Measurements from ENCODE around the gene CACNA1S.

Gene CACNA1S

DNA sequence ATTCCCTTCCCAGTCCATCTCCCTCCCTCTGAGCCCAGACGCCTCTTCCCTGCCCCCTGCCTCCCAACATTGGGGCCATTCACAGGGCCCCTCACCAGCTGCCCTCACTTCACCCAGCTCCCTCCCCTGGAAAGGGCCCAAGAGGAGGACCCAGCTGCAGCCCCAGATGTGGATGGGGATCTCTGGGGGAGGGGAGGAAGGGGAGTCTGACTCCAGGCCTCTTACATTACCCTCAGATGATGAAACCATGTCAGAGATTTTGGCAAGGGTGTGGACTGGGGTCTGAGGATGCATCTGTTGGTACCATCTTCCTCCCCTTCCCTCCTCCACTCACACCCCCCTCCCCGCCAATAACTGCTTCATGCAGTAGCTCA, 87.6 kb downstream of the CACNA1S start:
- peak; percentile 18 for DNase-seq

GRCh38 chr1:201023920-201024624, 88.2 kb downstream of the CACNA1S start:
- DNase-seq, result no peak

DNA sequence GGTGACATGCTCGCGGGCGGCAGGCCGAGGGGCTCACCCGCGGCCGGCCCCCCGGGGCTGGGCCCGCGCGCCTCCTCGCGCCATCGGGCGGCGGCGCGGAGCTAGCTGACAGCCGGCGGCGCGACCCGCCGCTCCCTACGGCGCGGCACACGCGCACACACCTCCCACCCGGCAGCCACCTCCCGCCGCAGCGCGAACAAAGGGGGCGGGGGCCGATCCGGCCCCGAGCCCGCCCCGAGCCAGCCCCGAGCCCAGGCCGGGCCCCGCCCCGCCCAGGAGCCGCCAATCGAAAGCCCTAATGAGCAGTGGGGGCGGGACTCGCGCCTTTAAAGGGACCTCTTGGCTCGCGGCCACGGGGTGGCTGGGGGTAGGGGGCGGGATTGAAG, 88.7 kb downstream of the CACNA1S start, which contains the start of gene KIF21B:
Gene KIF21B (minus strand): TSS at position 198 of the 386 bp plus-strand sequence. CDS start 331 bp downstream, outside the sequence.
- DNase-seq, result peak; percentile 57

GRCh38 chr1:201022820-201023516, 89.3 kb downstream of the CACNA1S start:
- DNase-seq, result no peak

DNA sequence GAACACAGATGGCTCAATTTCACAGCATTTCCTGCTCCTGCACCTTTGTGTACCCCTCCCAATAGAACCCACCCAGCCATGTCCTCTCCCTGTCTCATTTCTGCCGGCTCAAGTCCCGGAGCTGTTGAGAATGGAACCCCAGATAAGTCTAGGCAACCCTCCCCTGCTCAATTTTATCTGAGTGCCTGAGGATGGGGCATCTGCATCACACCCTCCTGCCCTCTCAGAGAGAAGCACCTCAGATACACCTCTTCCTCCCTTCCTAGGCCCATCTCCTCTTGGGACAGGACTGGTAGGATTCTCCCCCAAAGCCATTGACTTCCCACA, 89.8 kb downstream of the CACNA1S start:
- no peak for DNase-seq

DNA sequence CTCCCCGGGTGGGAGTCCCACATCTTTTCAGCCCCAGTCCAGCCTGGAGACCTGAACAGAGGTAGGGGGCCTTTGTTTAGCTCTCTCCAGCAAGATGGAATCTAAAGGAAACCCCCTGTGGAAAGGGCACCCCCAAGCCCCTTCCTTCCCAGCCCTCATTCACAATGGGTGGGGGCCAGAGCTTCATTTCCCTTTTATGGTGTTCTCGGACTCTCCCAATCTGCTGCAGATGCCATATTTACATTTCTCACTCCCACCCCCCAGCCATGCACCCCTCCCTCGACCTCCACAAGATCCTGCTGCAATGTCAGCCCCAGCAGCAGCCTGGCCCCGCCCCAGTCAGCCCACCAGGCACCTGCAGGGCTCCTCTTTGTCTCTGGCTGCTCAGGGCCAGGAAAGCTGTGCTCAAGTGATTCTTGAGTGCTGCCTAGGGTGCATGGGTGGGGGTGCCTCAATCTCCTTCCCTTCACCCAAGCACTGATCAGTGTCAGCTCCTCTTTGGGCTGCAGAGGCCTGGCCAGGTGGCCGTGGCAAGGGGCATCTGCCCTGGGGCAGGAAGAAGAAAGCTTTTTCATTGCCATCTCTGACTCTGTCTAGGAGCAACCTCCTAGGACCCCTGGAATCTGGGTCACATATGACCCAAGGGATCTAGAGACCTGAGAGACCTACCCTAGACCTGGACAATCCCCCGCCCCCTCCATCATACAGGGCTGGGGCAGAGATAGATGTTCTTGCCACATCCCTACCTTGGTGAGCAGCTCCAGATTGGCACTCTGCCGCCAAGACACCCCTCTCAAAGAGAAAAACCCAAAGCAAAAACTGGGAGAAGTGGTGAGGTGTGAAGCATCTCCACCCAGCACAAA, 90.4 kb downstream of the CACNA1S start:
- no peak for DNase-seq

DNA sequence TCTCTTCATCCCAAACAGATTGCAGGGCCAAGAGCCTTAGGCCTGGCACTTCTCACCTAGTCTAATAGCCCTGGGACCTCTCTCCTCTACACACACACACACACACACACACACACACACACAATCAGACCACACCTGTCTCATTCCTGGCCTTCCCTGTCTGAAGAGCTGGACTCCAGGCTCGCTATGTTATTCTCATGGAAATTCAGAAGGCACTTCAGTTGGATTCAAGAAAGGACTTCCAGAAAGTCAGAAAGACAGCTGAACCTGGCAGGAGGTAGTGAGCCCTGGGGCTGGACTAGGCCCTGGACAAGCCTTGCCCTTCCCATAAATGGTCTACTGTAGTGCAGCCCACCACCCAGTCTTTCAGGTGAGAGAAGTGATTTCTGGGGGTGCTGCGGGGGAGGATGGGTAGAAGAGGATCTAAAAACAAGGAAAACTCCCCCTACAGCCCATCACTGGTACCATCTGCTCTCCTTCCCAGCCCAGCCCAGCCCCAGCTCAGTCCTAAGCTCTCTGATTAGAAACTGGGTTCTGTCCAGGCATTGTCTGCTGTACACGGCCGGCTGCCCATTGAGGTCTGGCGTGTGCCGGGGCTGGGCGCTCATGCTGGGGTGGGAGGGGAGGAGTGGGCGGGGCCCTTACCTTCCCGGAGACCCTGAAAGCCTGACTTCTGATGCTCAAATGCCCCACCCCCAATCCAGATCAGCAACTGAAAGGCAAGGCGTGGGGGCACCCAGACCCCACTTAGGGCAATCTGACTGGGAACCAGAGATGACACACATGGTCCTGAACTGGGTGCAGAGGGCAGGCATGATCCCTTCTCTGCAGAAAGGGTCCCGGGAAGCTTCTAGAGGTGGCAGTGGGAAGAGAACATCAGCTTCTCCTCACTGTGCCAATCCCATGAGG, 91.3 kb downstream of the CACNA1S start:
- DNase-seq, result no peak

DNA sequence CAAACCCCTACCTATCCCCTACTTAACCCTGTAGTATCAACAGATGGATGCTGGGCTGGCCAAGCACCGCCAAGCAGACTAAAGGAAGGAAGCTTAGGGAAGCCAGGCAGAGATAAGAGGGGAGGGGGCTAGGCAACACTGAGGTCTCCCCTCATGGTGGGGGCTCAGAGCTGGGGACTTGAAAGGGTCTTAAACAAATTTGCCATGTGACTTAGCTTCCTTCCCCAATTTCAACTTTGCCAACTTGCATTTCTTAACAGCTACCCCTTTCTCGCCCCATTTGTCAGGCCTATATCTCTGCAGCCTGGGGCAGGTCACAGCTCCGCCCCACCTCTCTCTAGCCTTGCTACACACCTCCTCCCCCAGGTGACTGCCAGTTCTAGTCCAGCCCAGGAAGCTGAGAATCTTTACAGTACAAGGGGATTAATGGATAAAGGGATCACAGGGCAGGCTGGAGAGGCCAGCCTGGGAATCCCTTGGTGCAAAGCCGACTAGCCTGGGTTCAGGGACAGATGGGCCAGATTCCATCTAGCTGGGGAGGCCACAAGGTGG, 92.1 kb downstream of the CACNA1S start:
- DNase-seq, result peak; percentile 78

GRCh38 chr1:201019321-201019977, 92.8 kb downstream of the CACNA1S start:
- peak; percentile 99 for DNase-seq

GRCh38 chr1:201017828-201018163, 94.4 kb downstream of the CACNA1S start:
- no peak for DNase-seq

DNA sequence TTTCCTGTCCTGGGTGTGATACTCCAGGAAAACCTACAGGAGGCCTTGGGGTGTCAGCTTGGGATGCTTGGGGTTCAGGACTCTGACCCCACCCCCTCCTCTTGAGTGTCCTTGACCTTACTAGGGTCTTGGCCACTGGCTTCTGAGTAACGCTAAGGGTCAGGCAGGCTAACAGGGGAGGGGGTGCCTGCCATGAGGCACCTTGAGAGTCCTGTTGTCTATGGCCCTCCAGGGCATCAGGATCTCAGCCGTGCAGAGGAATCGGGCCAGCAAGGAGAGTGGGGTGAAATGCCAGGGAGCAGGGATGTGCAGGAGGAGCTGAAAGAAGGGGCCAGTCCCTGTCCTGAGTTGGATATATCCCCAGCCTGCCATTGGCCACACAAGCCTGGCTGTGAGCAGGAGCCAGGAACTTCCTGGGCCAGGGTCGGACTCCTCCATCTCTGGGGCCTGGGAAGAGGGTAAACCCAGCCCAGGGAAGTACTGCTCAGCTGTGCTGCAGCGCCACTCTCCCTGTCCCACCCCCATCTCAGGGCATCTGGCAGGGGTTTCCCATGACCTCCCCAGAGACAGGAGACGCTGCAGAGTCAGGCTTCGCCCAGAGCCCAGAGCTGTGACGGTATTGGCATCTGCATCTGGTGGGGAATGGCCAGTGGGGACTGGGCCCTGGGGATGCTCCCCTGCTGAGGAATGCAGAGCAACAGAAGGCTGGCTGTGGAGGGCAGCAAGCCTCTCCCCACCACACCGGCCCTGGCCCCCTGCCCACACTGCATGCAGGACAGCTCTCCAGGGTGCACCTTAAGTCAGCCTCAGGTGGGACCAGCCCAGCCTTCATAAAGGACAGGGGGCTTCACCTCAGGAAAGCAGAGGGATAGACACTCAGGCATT, 95.0 kb downstream of the CACNA1S start:
- no peak for DNase-seq

GRCh38 chr1:201016211-201016651, 96.0 kb downstream of the CACNA1S start:
- DNase-seq, result no peak

DNA sequence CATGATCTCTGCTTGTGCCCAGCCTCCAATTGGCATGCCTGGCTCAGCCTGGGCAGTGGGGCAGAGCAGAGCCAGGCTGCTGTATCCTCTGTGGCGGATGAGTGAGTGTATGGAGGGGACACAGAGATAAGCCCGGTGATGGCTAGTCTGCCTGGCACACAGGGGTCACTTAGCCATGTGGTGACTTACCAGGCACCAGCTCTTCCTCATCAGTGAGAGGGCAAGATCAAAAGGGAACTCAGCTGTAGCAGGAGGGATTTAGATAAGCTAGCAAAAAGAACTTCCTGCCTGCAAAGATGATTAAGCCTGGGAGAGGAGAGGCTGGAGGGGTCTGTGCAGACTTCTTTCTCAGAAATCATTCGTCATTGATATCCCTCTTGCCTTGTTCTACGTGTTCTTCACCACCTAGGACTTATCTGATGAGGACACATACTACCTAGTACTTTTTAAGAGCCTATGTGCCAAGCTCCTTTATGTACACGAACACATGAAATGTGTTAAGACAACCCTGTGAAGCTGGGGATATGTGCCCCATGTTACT, 96.6 kb downstream of the CACNA1S start:
- DNase-seq, result peak; percentile 72

DNA sequence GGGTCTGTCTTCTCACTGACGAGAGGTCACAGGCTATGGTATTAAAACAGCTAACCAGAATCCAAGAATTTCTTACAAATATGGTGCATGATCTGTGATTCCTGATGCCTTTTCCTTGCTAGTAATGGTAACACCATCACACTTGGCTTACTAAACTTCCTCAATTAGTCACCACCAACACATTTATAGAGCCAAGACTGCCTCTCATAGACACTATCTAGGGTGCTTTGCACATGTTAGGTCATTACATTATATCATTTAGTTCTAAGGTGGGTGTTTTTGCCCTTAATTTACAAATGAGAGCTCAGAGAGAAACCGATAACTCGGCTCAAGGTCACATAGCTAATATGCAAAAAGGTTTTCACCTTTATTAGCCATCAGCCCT, 97.4 kb downstream of the CACNA1S start:
- DNase-seq, result peak; percentile 5

GRCh38 chr1:201013991-201014815, 98.0 kb downstream of the CACNA1S start:
- DNase-seq, result no peak

DNA sequence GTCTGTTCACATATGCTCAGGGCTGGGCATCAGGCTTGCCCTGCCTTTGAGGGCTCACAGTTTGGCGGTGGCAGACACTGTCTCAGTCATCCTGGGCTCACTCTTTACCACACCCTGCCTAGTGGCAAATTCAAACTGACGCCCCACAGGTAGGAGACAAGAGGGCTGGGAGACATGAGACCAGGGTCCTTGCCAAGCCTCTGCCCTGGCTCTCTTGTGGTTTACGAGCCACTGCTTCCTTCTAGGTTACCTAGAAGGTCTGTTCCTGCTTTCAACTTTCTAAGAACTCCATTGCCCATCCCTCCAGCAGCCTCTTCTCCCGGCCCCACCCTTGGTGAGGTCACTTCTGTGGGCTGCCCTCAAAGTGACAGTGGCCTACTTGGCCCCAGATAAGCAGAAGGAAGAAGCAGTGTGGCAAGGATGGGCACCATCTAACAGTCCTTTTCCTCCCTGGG, 99.2 kb downstream of the CACNA1S start:
- peak; percentile 94 for DNase-seq

DNA sequence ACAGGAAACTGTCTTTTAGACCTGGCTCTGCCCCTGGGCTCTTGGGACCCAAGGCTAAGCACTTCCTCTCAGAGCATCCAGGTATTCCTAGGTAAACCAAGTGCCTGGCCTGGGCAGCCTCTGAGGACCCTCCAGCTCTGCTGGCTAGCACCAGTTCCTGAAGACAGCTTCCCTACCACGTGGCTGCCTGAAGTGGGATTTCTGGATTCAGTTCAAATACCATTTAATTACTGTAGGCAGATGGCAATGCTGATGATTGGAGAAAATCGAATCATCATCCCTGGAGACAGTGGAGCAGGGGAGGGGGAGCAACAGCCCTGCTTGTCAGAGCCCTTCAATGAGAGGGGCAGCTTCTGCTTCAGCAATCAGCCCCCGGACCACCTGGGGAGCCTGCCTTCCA, 100.6 kb downstream of the CACNA1S start:
- no peak for DNase-seq

GRCh38 chr1:201009962-201010645, 102.1 kb downstream of the CACNA1S start:
- DNase-seq, result no peak

Data from GF-D8 (cell line).